ENCODE results near the gene MTA2. TPM values are rescaled to one million over a fixed set of nuclear protein-coding genes. Genes with fewer than 3 reads are reported as not detected.
A peak's percentile ranks its signal among the peaks of the same experiment; 100 is the strongest.

The MTA2 gene
- total and polyA plus RNA-seq, 10 of the 15 experiments (the other 5 are each of a cell fraction or from before 2014, with no cell fraction given): 6.7 to 201 (median 113) TPM

DNA sequence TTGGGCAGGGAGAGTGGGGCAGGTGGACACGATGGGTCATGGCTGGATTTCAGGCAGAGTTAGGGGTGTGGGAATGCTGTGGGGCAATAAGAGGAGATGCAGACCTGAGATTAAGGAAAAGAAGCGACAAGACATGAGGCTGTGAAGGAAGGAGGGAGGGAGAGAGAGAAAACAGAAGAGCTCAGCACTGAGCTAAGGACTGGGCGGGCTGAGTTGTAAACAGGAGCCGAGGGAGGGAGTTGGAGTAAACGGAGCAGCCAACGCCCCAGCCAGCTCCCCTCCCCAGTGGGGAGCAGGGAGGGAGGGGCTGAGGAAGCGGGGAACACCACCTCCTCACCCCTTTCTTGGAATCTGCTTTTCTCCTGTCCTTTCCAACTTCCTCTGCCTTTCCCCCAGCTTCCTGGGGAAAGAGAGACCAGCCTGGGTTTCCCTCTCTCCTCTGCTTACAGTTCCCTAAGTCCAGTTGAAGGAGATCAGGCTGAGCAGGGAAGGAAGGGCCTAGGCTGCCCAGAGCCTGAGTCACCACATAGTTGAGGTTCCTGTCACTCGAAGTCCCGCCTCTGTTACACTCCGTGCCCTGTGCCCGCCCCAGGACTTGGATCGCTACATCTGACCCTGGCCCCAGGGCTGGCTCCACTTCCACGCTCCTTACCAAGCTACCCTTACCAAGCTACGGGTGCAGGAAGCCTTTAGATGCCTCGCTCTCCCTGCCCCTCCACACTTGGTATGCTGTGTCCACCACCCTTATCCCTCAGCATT lies 48.4 kb downstream of the MTA2 start:
- FAIRE-seq: no peak
- no peaks in the 10 kb centered on the region for H3K9me3 ChIP-seq (replicated peaks; ENCODE audit: control insufficient read depth, insufficient read depth, low read length)
- H3K4me1 ChIP-seq (ENCODE audit: control insufficient read depth, insufficient read depth, low read length): peaks cover 76% of the 10 kb centered on the region
- 64% methylated on average over 15 of the region's 15 CpGs for WGBS (ENCODE audit: insufficient coverage, insufficient replicate concordance, low lambda C conversion rate, missing lambda C conversion rate)
- in situ Hi-C loops (cut with MboI): loop anchor here (10.0 kb wide), 1 partner anchor 128 kb away; no protein-coding TSS in a partner anchor
- no TSS peak for BruUV-seq (replicated peaks)
- intact Hi-C loops (cut with micrococcal nuclease; ENCODE audit: unreplicated experiment): no loop called here
- no peak for TF ChIP-seq LARP7 (IDR thresholded peaks at IDR 0.05)
- TF ChIP-seq JUNB (IDR thresholded peaks at IDR 0.05): no peak
- no peak for TF ChIP-seq ASH2L (IDR thresholded peaks at IDR 0.05; ENCODE audit: borderline replicate concordance, low read depth)
- no peak for TF ChIP-seq YY1 (IDR thresholded peaks at IDR 0.05; ENCODE audit: low read depth, low read length)
- no peak for DNase-seq (ENCODE audit: low read depth, low spot score)
- H3K9ac ChIP-seq (ENCODE audit: control insufficient read depth, insufficient read depth, low read length): no peak overlapping the region
- no peaks in the 10 kb centered on the region for H3K27me3 ChIP-seq (replicated peaks in 1 of 2; ENCODE audit: control insufficient read depth in 2 of 2, insufficient read depth in 2 of 2, low read length in 1 of 2)
- no peaks in the 10 kb centered on the region for H4K20me1 ChIP-seq (ENCODE audit: control insufficient read depth, insufficient read depth)
- H3K79me2 ChIP-seq (ENCODE audit: control insufficient read depth, insufficient read depth, low read length): no peaks in the 10 kb centered on the region
- no peak overlapping the region for H3K4me3 ChIP-seq
- H3K36me3 ChIP-seq (ENCODE audit: control insufficient read depth in 2 of 2, insufficient read depth in 2 of 2, low read length in 1 of 2): no peaks in the 10 kb centered on the region
- ChIA-PET SMC1A (ENCODE audit: uncharacterized antibody, unreplicated experiment) (interaction anchor here (0.7 to 11.4 kb wide), 9 partner anchors 10 to 158 kb away, joined by 3 to 212 read pairs (median 3); partner anchors contain the start of gene B3GAT3), CTCF (interaction anchor here (0.7 to 4.9 kb wide), 6 partner anchors 8 to 129 kb away, joined by 3 to 52 read pairs (median 5); partner anchors contain the start of gene TUT1), RAD21 (ENCODE audit: unreplicated experiment) (interaction anchor here (0.6 to 13.9 kb wide), 5 partner anchors 10 to 112 kb away, joined by 3 to 313 read pairs (median 3); partner anchors contain the start of genes AHNAK, C11orf98, CSKMT and EEF1G), POLR2A (interaction anchor here (0.5 to 11.4 kb wide), 8 partner anchors 8 to 308 kb away, joined by 3 to 188 read pairs (median 4); partner anchors contain the start of genes AHNAK, EEF1G, MTA2 and STX5)
- peak overlapping the region; percentile 46 for H3K4me2 ChIP-seq (ENCODE audit: control insufficient read depth, insufficient read depth)
- ATAC-seq: no peak
- peak overlapping the region; percentile 33 for H2AFZ ChIP-seq (ENCODE audit: control insufficient read depth, low read depth, low read length)
- peak overlapping the region; percentile 56 for H3K27ac ChIP-seq (ENCODE audit: control insufficient read depth, insufficient read depth)

Data from GM12878 (cell line).